Tibial artery (tissue), 4 donors: Measurements from ENCODE around the gene ANTKMT.
"Not testable (repeated sequence)": the region's sequence is repeated elsewhere in the genome, so short reads cannot be mapped to it uniquely, and the experiment has no call there.

Source experiments
- DNase-seq, 2 donors: peaks; one replicate each; pipeline ENCODE4 v3.0.0-alpha.2; 2019
- H3K27ac ChIP-seq, 2 donors: fragments of 200-600 bp; sonication (generic) in 1 of 2; 1 replicate in 1 of 2; 2 replicates in 1 of 2; pipeline ENCODE4 v1.5.1; 2018 to 2019; ENCODE audit warnings: mild to moderate bottlenecking in 1 of 2
- H3K27me3 ChIP-seq, 2 donors: fragments of 200-600 bp; sonication (generic) in 1 of 2; one replicate each; pipeline versions ENCODE4 v1.5.1 to v1.6.0; 2016 to 2019
- H3K36me3 ChIP-seq, 3 donors: fragments of 200-600 bp; sonication (generic) in 2 of 3; one replicate each; pipeline ENCODE4 v1.5.1; 2016 to 2019; ENCODE audit warnings: mild to moderate bottlenecking in 2 of 3
- H3K4me1 ChIP-seq, 4 donors: fragments of 200-600 bp; sonication (generic) in 2 of 4; 1 replicate in 3 of 4; 2 replicates in 1 of 4; pipeline ENCODE4 v1.5.1; 2016 to 2019
- H3K4me3 ChIP-seq, 2 donors: fragments of 200-600 bp; sonication (generic) in 1 of 2; 1 replicate in 1 of 2; 2 replicates in 1 of 2; pipeline ENCODE4 v1.5.1; 2018 to 2019; ENCODE audit warnings: mild to moderate bottlenecking in 2 of 2
- H3K9me3 ChIP-seq, 3 donors: fragments of 200-600 bp; sonication (generic) in 1 of 3; one replicate each; pipeline ENCODE4 v1.5.1; 2016 to 2019
- CTCF ChIP-seq, 2 experiments: fragments of 200-600 bp in 1 of 2; fragments of 450-650 bp in 1 of 2; IDR thresholded peaks; one replicate each; pipeline ENCODE4 v1.5.1; 2017 to 2019; ENCODE audit warnings: antibody characterized with exemption in 2 of 2, mild to moderate bottlenecking in 1 of 2, moderate library complexity in 1 of 2
- intact Hi-C: fragments of 100-400 bp; cut with DNase I; formaldehyde crosslinking; loops from one replicate; pipeline ENCODE4 v1.15.0; 2023; ENCODE audit warnings: low total_unique reads

The ANTKMT gene

DNA sequence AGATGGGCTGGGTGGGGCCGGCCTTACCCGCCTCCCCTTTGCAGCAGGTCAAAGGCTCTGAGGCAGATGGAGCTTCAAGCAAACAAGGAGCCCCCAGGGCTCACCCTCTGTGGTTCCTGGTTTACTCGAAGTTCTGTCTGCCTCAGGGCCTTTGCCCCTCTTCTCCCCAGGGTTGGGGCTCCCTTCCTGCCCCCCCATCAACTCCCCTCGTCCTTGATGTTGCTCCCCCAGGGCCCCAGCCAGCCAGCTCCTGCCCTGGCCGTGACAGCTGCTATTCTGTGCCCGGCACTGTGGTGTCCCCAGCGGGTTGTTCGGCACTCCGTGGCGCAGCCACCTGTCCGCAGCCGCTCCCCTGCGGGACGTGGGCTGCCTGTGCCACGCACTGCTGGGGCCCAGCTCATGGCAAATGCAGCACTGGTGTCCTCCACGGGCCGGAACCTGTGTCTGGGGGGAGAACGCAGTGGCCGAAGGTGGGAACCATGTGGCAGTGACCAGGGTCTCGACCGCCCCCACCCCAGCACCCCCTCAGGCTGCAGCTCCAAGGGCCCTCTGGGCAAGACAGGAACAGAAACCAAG, 10.4 kb upstream of the ANTKMT start:
- Histone ChIP-seq H3K9me3 (no peaks in the 10 kb centered on the region), H3K27me3 (peaks cover 0 to 71% of the 10 kb centered on the region in 2 donors), H3K27ac (no peak overlapping the region), H3K36me3 (no peaks in the 10 kb centered on the region), H3K4me3 (no peak overlapping the region), H3K4me1 (peaks cover 0 to 40% (median 25%) of the 10 kb centered on the region in 4 donors)
- no peak for TF ChIP-seq CTCF (IDR thresholded peaks at IDR 0.05)
- intact Hi-C loops = loop anchor here (5.0 kb wide), 1 partner anchor 347 kb away; no protein-coding TSS in a partner anchor
- no peak for DNase-seq

DNA sequence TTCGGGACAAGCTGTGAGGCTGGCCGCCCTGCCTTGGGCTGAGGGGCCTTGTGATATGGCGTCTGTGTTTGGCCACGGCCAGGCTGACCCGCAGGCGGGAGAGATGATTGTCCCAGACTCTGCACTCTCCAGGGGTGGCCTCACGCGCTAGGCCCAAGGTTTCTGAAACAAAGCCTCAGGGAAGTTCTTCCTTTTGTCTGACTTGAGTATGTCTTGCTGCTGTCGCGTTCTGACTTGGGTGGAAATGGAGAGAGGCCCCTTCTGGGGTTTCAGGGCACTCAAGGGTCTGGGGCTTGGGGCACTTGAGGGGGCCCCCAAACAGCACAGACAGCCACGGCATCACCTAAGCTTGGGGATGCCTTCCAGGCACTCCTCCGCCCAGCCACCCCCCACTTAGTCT, 9.9 kb upstream of the ANTKMT start:
- no peak for TF ChIP-seq CTCF (IDR thresholded peaks at IDR 0.05)
- Histone ChIP-seq H3K27me3 (peaks cover 0 to 72% of the 10 kb centered on the region in 2 donors), H3K27ac (no peak overlapping the region), H3K9me3 (no peaks in the 10 kb centered on the region), H3K4me1 (peaks cover 0 to 43% (median 27%) of the 10 kb centered on the region in 4 donors), H3K4me3 (no peak overlapping the region), H3K36me3 (no peaks in the 10 kb centered on the region)
- intact Hi-C loops = loop anchor here (5.0 kb wide), 1 partner anchor 346 kb away; no protein-coding TSS in a partner anchor
- no peak for DNase-seq

DNA sequence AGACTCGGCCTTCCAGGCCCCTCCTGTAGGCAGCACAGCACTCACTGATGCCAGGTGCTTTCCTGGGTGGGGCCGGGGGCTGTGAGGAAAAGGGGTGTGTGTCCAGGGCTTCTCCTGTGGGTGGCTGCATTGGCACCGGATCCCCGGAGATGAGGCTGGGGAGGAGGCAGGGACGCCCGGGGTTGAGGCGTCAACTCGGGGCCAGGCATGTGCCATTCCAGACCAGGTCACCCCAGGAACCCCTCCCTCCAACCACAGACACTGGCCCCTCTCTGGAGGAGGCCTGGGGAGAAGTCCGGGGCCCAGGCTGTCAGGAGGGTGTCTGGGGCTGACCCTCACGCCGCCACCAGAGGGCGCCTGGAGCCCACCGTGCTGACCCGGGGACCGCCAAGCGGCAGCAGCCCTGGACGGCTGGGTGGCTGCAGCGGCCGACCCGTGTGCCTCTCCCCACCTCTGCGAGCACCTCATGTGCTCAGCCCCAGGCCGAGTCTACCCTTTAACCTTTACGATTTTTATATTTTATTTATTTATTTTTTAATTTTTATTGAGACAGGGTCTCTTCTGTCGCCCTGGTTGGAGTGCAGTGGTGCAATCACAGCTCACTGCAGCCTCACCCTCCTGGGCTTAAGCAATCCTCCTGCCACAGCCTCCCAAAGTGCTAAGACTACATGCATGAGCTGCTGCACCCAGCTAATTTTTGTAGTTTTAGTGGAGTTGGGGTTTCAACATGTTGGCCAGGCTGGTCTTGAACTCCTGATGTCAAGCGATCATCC, 9.2 kb upstream of the ANTKMT start:
- Histone ChIP-seq H3K27ac (no peak overlapping the region), H3K27me3 (peaks cover 0 to 72% of the 10 kb centered on the region in 2 donors), H3K4me1 (peaks cover 0 to 43% (median 28%) of the 10 kb centered on the region in 4 donors), H3K36me3 (no peaks in the 10 kb centered on the region), H3K4me3 (no peak overlapping the region), H3K9me3 (no peaks in the 10 kb centered on the region)
- DNase-seq = peak; percentile 57 to 83
- intact Hi-C loops = loop anchor here (2.0 to 5.0 kb wide), 2 partner anchors 75 to 346 kb away; no protein-coding TSS in a partner anchor
- TF ChIP-seq CTCF (IDR thresholded peaks at IDR 0.05) = peak; percentile 87 to 95

GRCh38 chr16:712740-713250, 8.2 kb upstream of the ANTKMT start:
- H3K27ac ChIP-seq, H3K36me3 ChIP-seq, H3K4me3 ChIP-seq, H3K9me3 ChIP-seq, DNase-seq: not testable (repeated sequence)
- intact Hi-C loops = loop anchor here (2.0 to 5.0 kb wide), 2 partner anchors 74 to 345 kb away; no protein-coding TSS in a partner anchor
- H3K4me1 ChIP-seq = peaks cover 0 to 40% (median 29%) of the 10 kb centered on the region in 4 donors
- H3K27me3 ChIP-seq = peaks cover 0 to 65% of the 10 kb centered on the region in 2 donors

DNA sequence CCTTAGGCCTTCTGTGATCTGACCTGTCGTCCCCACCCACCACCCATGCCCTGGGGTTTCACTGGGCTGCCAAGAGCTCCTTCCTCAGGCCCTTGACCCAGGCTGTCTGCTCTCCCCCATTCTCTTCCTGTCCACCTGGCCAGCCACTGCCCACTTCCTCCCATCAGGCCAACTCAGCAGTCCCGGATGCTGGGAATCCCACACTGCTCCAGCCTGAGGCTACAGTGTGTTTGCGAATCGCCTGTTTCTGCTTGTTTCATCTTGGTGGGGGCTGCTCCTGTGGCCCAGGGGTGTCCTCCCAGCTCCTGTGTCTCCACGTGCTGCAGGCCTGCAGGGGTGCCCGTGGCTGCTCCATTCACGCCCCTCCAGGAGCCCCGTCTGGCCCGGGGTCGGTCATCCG, 6.9 kb upstream of the ANTKMT start:
- Histone ChIP-seq H3K4me3 (no peak overlapping the region), H3K27me3 (peaks cover 0 to 52% of the 10 kb centered on the region in 2 donors), H3K27ac (no peak overlapping the region), H3K36me3 (no peaks in the 10 kb centered on the region), H3K9me3 (no peaks in the 10 kb centered on the region), H3K4me1 (peaks cover 0 to 43% (median 29%) of the 10 kb centered on the region in 4 donors)
- no peak for DNase-seq
- no peak for TF ChIP-seq CTCF (IDR thresholded peaks at IDR 0.05)
- intact Hi-C loops = loop anchor here (2.0 to 5.0 kb wide), 2 partner anchors 27 to 343 kb away; partner anchors contain the start of gene CIAO3
